Measurements from ENCODE around the gene TNIP2. TPM values are rescaled to one million over a fixed set of nuclear protein-coding genes. Genes with fewer than 3 reads are reported as not detected.

The TNIP2 gene
- total and polyA plus RNA-seq, 2 of the 13 experiments (the other 11 are each of a cell fraction or from before 2014, with no cell fraction given) = 25.6 to 38.0 TPM

GRCh38 chr4:2761035-2761923, 5.1 kb upstream of the TNIP2 start (continued):
- TF ChIP-seq ZNF367 (CRISPR knock-in tag; IDR thresholded peaks at IDR 0.05; ENCODE audit: borderline replicate concordance) (no peak), NONO (IDR thresholded peaks at IDR 0.05) (no peak), NONO (CRISPR knock-in tag; conservative IDR thresholded peaks at IDR 0.05) (no peak), E2F2 (CRISPR knock-in tag; IDR thresholded peaks at IDR 0.05; ENCODE audit: borderline replicate concordance) (no peak), ZNF850 (CRISPR knock-in tag; conservative IDR thresholded peaks at IDR 0.05) (no peak), RXRB (CRISPR knock-in tag; IDR thresholded peaks at IDR 0.05; ENCODE audit: borderline replicate concordance) (peak; percentile 69; the same call in 1 of the 2 replicates), ZZZ3 (CRISPR knock-in tag; IDR thresholded peaks at IDR 0.05; ENCODE audit: borderline replicate concordance) (no peak), JARID2 (CRISPR knock-in tag; IDR thresholded peaks at IDR 0.05; ENCODE audit: insufficient replicate concordance) (no peak), ARNT (IDR thresholded peaks at IDR 0.05) (no peak), REPIN1 (CRISPR knock-in tag; IDR thresholded peaks at IDR 0.05; ENCODE audit: borderline replicate concordance, low read depth) (no peak), ZNF646 (CRISPR knock-in tag; IDR thresholded peaks at IDR 0.05) (no peak), ZNF18 (CRISPR knock-in tag; IDR thresholded peaks at IDR 0.05; ENCODE audit: insufficient replicate concordance) (no peak), ZNF557 (CRISPR knock-in tag; IDR thresholded peaks at IDR 0.05) (no peak), ZBTB3 (CRISPR knock-in tag; IDR thresholded peaks at IDR 0.05; ENCODE audit: borderline replicate concordance, low read depth) (no peak; the same call in 1 of the 2 replicates), SP5 (CRISPR knock-in tag; IDR thresholded peaks at IDR 0.05; ENCODE audit: borderline replicate concordance, low read depth) (peak; percentile 83), PRDM4 (CRISPR knock-in tag; IDR thresholded peaks at IDR 0.05; ENCODE audit: borderline replicate concordance) (no peak), NAIF1 (CRISPR knock-in tag; IDR thresholded peaks at IDR 0.05; ENCODE audit: borderline replicate concordance) (no peak)
